CD8-positive, alpha-beta memory T cell (primary cell): ENCODE measurements around the gene PIM1. TPM values are rescaled to one million over a fixed set of nuclear protein-coding genes. Genes with fewer than 3 reads are reported as not detected.
A peak's percentile ranks its signal among the peaks of the same experiment; 100 is the strongest.
"Not testable (repeated sequence)": the region's sequence is repeated elsewhere in the genome, so short reads cannot be mapped to it uniquely, and the experiment has no call there.

ENCODE experiments used
- CTCF ChIA-PET: fragments of 350-600 bp; sonication (Branson Sonifier 250); formaldehyde crosslinking; loops from one replicate; lab custom pipeline; 2021; ENCODE audit warnings: antibody characterized with exemption; lab: Charles Lee
- POLR2A ChIA-PET: fragments of 350-600 bp; sonication (Branson Sonifier 250); formaldehyde crosslinking; loops from one replicate; lab custom pipeline; 2021; ENCODE audit warnings: antibody characterized with exemption; lab: Charles Lee
- DNase-seq, 5 donors: peaks; one replicate each; pipeline versions ENCODE4 v3.0.0 to v3.0.0-alpha.2; 2020 to 2022; ENCODE audit warnings: mixed read lengths in 1 of 5
- H3K27ac ChIP-seq: one replicate; pipeline ENCODE4 v1.7.0; 2013; ENCODE audit warnings: low read depth, mild to moderate bottlenecking, low read length, moderate library complexity
- H3K27me3 ChIP-seq: 2 replicates; pipeline ENCODE4 v1.7.0; 2013; ENCODE audit warnings: low read length, mild to moderate bottlenecking; ENCODE audit not compliant: insufficient read depth, poor library complexity, severe bottlenecking
- H3K36me3 ChIP-seq: 2 replicates; pipeline ENCODE4 v1.7.0; 2013; ENCODE audit warnings: mild to moderate bottlenecking, low read length, moderate library complexity; ENCODE audit not compliant: insufficient read depth
- H3K4me1 ChIP-seq: 2 replicates; pipeline ENCODE4 v1.7.0; 2013; ENCODE audit warnings: mild to moderate bottlenecking, low read length, moderate library complexity; ENCODE audit not compliant: insufficient read depth
- H3K4me3 ChIP-seq: 2 replicates; pipeline ENCODE4 v1.7.0; 2013; ENCODE audit warnings: mild to moderate bottlenecking, low read length
- H3K9me3 ChIP-seq: 2 replicates; pipeline ENCODE4 v1.7.0; 2013; ENCODE audit warnings: mild to moderate bottlenecking, low read length
- H3K27ac Mint-ChIP-seq, 8 donors: one replicate each; pipeline ENCODE4 v1.8.0; 2020 to 2021; ENCODE audit warnings: mixed read lengths in 8 of 8, mild to moderate bottlenecking in 6 of 8, inconsistent platforms in 3 of 8, moderate library complexity in 3 of 8
- H3K27me3 Mint-ChIP-seq, 2 donors: one replicate each; pipeline ENCODE4 v1.8.0; 2020 to 2021; ENCODE audit warnings: mixed read lengths in 2 of 2, mild to moderate bottlenecking in 1 of 2, moderate library complexity in 1 of 2
- H3K36me3 Mint-ChIP-seq, 3 donors: one replicate each; pipeline ENCODE4 v1.8.0; 2020 to 2021; ENCODE audit warnings: mixed read lengths in 3 of 3, inconsistent platforms in 1 of 3, mild to moderate bottlenecking in 1 of 3
- H3K4me1 Mint-ChIP-seq, 3 donors: one replicate each; pipeline ENCODE4 v1.8.0; 2020 to 2021; ENCODE audit warnings: mixed read lengths in 3 of 3, inconsistent platforms in 1 of 3, mild to moderate bottlenecking in 1 of 3
- H3K4me3 Mint-ChIP-seq, 7 donors: one replicate each; pipeline ENCODE4 v1.8.0; 2020 to 2021; ENCODE audit warnings: mixed read lengths in 7 of 7, mild to moderate bottlenecking in 6 of 7, moderate library complexity in 4 of 7, inconsistent platforms in 2 of 7
- H3K9me3 Mint-ChIP-seq, 5 donors: one replicate each; pipeline ENCODE4 v1.8.0; 2020 to 2022; ENCODE audit warnings: mixed read lengths in 5 of 5, mild to moderate bottlenecking in 3 of 5, moderate library complexity in 2 of 5, inconsistent platforms in 1 of 5
- polyA plus RNA-seq: library from polyadenylated mRNA; unstranded; fragments of 300-500 nt; fragmentation: Illumina TruSeq; gene quantifications from one replicate; pipeline ENCODE4 v1.2.3, GENCODE V29; 2021
- total RNA-seq, 2 experiments: library from RNA; stranded (reverse); gene quantifications; one replicate each; pipeline ENCODE4 v1.2.3, GENCODE V29; 2021

The PIM1 gene
- total and polyA plus RNA-seq, 3 experiments from 2014 or later: 93.7 to 253 (median 99.1) TPM

DNA sequence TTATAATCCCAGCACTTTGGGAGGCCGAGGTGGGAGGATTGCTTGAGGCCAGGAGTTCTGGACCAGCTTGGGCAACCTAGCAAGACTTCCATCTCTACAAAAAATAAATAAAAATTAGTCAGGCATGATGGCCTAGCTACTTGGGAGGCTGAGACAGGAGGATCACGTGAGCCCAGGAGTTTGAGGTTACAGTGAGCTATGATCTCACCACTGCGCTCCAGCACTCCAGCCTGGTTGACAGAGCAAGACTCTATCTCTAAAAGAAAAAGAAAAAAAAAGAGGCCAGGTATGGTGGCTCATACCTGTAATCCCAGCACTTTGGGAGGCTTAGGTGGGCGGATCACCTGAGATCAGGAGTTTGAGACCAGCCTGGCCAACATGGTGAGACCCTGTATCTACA is 10.7 kb downstream of the PIM1 start:
- H3K27me3 ChIP-seq, H3K9me3 Mint-ChIP-seq, H3K36me3 ChIP-seq, H3K27me3 Mint-ChIP-seq, H3K4me3 ChIP-seq, H3K9me3 ChIP-seq, POLR2A ChIA-PET, DNase-seq, H3K4me3 Mint-ChIP-seq: not testable (repeated sequence)
- CTCF ChIA-PET: interaction anchor here (1.1 to 16.9 kb wide), 6 partner anchors 9 to 295 kb away, joined by 3 to 461 read pairs (median 18); partner anchors contain the start of gene C6orf89
- Histone ChIP-seq H3K27ac (peak overlapping the region; percentile 43), H3K4me1 (peaks cover 74% of the 10 kb centered on the region)
- Mint-ChIP-seq H3K4me1 (peaks cover 56 to 74% (median 70%) of the 10 kb centered on the region in 3 donors), H3K27ac (peak overlapping the region in 5 of 8 donors; percentile 37 to 89 (median 66)), H3K36me3 (peaks cover 4 to 13% (median 11%) of the 10 kb centered on the region in 3 donors)

DNA sequence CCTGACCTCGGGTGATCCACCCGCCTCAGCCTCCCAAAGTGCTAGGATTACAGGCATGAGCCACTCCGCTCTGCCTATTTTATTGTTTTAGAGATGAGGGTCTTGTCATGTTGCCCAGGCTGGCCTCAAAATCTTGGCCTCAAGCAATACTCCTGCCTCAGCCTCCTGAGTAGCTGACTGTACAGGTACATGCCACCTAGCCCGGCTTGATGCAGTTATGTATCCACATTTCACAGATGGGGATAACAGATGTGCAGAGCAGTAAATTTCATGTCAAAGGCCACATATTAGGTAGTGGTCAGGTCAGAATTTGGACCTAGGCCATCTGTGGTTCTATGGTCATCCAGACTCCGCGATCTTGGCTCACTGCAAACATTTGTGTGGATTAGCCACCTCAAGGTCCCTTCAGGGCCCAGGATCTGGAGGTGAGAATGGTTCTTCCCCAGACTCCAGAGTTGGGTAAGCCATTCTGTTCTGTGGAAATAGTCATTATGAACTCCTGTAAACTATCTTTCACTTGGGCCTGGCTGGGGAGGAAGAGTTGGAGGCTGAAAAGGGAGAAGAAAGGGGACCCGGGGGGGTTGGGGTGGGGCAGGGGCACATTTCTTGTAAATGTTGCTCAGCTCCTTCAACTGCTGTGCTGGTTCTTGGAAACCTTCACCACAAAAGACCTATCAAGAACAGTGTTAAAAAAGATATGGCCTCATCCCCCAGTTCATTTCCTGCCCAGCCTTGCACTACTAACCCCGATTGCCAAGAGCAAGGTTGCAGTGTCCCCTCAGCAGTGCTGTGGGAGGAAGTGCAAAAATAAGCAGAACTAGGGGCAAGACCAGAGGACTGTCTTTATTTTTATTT is 13.0 kb downstream of the PIM1 start:
- H3K27ac ChIP-seq: peak overlapping the region; percentile 82
- CTCF ChIA-PET: interaction anchor here (4.5 to 16.9 kb wide), 3 partner anchors 11 to 159 kb away, joined by 31 to 461 read pairs (median 216); no protein-coding TSS in a partner anchor

DNA sequence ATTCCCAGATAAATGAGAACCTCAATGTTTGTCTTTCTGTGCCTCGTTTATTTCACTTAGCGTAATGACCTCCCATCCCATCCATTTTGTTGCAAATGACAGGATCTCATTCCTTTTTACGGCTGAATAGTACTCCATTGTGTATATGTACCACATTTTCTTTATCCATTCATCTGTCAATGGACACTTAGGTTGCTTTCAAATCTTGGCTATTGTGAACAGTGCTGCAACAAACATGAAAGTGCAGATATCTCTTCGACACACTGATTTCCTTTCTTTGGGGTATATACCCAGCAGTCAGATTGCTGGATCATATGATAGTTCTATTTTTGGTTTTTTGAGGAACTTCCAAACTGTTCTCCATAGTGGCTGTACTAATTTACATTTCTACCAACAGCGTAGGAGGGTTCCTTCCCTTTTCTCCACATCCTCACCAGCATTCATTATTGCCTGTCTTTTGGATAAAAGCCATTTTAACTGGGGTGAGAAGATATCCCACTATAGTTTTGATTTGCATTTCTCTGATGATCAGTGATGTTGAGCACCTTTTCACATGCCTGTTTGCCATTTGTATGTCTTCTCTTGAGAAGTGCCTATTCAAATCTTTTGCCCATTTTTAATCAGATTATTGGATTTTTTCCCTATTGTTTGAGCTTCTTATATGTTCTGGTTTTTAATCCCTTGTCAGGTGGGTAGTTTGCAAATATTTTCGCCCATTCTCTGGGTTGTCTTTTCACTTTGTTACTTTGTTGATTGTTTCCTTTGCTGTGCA is 16.2 kb downstream of the PIM1 start:
- H3K4me1 ChIP-seq: peaks cover 81% of the 10 kb centered on the region
- POLR2A ChIA-PET: interaction anchor here (0.7 to 2.0 kb wide), 3 partner anchors 9 to 13 kb away, joined by 3 to 8 read pairs (median 6); no protein-coding TSS in a partner anchor
- not testable (repeated sequence) for H3K27ac ChIP-seq, H3K36me3 ChIP-seq, H3K9me3 Mint-ChIP-seq, H3K36me3 Mint-ChIP-seq, DNase-seq, H3K9me3 ChIP-seq, H3K27me3 Mint-ChIP-seq, H3K27me3 ChIP-seq, H3K4me3 ChIP-seq
- H3K27ac Mint-ChIP-seq: peak overlapping the region in 7 of 8 donors; percentile 47 to 91 (median 80)
- CTCF ChIA-PET: interaction anchor here (1.1 to 5.5 kb wide), 7 partner anchors 14 to 168 kb away, joined by 3 to 34 read pairs (median 8); no protein-coding TSS in a partner anchor
- peak overlapping the region in 6 of 7 donors; percentile 25 to 55 (median 44) for H3K4me3 Mint-ChIP-seq
- peaks cover 53 to 73% (median 68%) of the 10 kb centered on the region in 3 donors for H3K4me1 Mint-ChIP-seq

More for the DNA sequence above, 13.0 kb downstream of the PIM1 start:
- Mint-ChIP-seq H3K9me3 (no peaks in the 10 kb centered on the region), H3K27ac (peak overlapping the region; percentile 86 to 93 (median 90)), H3K4me3 (peak overlapping the region; percentile 14 to 74 (median 71)), H3K4me1 (peaks cover 55 to 74% (median 66%) of the 10 kb centered on the region in 3 donors), H3K27me3 (no peaks in the 10 kb centered on the region), H3K36me3 (peaks cover 0 to 2% (median 0%) of the 10 kb centered on the region in 3 donors)
- Histone ChIP-seq H3K36me3 (no peaks in the 10 kb centered on the region), H3K4me3 (peak overlapping the region; percentile 60), H3K4me1 (peaks cover 76% of the 10 kb centered on the region), H3K9me3 (no peaks in the 10 kb centered on the region), H3K27me3 (no peaks in the 10 kb centered on the region)
- DNase-seq: peak; percentile 31 to 76 (median 67)
- POLR2A ChIA-PET: interaction anchor here (0.6 to 1.2 kb wide), 3 partner anchors 9 to 11 kb away, joined by 3 to 4 read pairs (median 3); no protein-coding TSS in a partner anchor

DNA sequence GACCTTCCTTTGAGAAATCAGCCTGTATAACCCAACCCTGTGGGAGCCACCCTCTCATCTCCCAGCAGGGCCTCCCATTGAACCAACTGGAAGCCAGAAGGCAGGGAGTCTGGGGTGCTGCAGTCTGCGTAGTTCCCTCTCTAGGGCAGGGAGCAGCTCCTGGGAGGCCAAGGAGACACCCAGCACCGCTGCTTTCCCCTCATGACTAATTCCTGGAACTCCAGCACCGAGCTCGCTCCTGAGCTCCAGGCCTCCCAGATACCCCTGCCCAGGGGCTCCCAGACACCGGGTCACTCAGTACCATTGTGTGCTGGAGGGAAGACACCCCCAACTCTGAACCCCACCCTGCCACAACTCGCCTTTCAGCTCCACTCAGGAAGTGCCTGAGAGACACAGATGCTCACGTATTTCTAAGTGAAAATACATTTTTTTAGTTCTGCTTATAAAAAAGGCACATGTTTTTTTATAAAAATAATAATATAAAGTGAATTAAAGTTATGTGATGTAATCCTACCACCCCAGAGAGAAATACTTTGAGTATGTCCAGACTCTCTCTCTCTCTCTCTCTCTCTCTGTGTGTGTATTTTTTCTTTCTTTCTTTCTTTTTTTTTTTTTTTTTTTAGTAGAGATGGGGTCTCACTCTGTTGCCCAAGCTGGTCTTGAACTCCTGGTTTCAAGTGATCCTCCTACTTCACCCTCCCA is 17.5 kb downstream of the PIM1 start:
- Mint-ChIP-seq H3K9me3 (no peaks in the 10 kb centered on the region), H3K36me3 (no peaks in the 10 kb centered on the region), H3K27me3 (no peaks in the 10 kb centered on the region), H3K27ac (peak overlapping the region; percentile 58 to 92 (median 83)), H3K4me3 (peak overlapping the region in 6 of 7 donors; percentile 8 to 77 (median 69)), H3K4me1 (peaks cover 50 to 70% (median 66%) of the 10 kb centered on the region in 3 donors)
- Histone ChIP-seq H3K4me3 (peak overlapping the region; percentile 34), H3K36me3 (no peaks in the 10 kb centered on the region), H3K4me1 (peaks cover 69% of the 10 kb centered on the region), H3K9me3 (no peaks in the 10 kb centered on the region), H3K27ac (peak overlapping the region; percentile 78), H3K27me3 (no peaks in the 10 kb centered on the region)
- DNase-seq: peak in 1 of 5 donors; percentile 28
- CTCF ChIA-PET: interaction anchor here (0.8 to 5.5 kb wide), 12 partner anchors 10 to 302 kb away, joined by 3 to 34 read pairs (median 4); partner anchors contain the start of gene C6orf89
- POLR2A ChIA-PET: interaction anchor here (0.7 to 2.0 kb wide), 4 partner anchors 12 to 166 kb away, joined by 3 to 8 read pairs (median 5); partner anchors contain the start of gene PIM1

DNA sequence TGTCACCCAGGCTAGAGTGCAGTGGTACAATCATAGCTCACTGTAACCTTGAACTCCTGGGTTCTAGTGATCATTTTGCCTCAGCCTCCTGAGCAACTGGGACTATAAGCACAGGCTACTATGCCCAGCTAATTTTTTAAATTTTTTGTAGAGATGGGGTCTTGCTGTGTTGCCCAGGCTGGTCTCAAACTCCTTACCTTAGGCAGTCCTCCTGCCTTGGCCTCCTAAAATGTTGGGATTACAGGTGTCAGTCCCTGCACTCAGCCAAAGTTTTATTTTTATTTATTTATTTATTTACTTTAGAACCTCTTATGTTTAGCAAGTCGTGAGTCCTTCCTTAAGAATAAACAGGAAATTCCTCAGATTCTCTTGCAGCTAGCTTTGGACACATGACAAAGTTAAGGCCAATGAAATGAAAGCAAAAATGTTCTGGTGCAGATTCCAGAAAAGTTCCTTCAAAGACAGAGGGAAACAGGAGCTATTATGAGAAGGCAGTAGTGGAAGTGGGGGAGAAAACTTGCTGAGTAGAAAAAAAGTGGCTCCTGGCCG is 19.1 kb downstream of the PIM1 start:
- H3K27me3 ChIP-seq: no peaks in the 10 kb centered on the region
- peak overlapping the region in 2 of 8 donors; percentile 65 to 72 for H3K27ac Mint-ChIP-seq
- POLR2A ChIA-PET: interaction anchor here (0.6 kb wide), 1 partner anchor 14 kb away, joined by 3 read pairs; no protein-coding TSS in a partner anchor
- H3K4me1 Mint-ChIP-seq: peaks cover 47 to 65% (median 59%) of the 10 kb centered on the region in 3 donors
- no peaks in the 10 kb centered on the region for H3K36me3 ChIP-seq
- no peaks in the 10 kb centered on the region for H3K27me3 Mint-ChIP-seq
- H3K4me1 ChIP-seq: peaks cover 57% of the 10 kb centered on the region
- DNase-seq: no peak
- no peaks in the 10 kb centered on the region for H3K9me3 Mint-ChIP-seq
- no peak overlapping the region for H3K4me3 ChIP-seq
- no peaks in the 10 kb centered on the region for H3K9me3 ChIP-seq
- peak overlapping the region; percentile 48 for H3K27ac ChIP-seq
- H3K36me3 Mint-ChIP-seq: no peaks in the 10 kb centered on the region
- CTCF ChIA-PET: interaction anchor here (1.0 to 5.5 kb wide), 7 partner anchors 13 to 167 kb away, joined by 3 to 34 read pairs (median 7); no protein-coding TSS in a partner anchor
- peak overlapping the region in 2 of 7 donors; percentile 48 to 51 for H3K4me3 Mint-ChIP-seq

DNA sequence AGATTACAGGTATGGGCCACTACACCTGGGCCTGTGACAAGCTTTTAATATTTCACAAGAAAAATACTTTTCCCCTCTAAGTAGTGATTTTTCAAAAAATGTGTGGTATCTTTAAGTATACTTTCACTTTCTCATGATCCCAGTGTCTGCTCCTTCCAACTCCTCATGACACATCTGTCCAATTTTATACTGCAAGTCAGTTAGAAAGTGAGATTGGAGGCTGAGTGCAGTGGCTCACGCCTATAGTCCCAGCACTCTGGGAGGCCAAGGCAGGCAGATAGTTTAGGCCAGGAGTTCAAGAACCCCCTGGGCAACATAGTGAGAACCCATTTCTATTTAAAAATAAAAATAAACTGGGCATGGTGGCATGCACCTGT is 20.2 kb downstream of the PIM1 start:
- no peaks in the 10 kb centered on the region for H3K27me3 ChIP-seq
- peaks cover 48 to 66% (median 59%) of the 10 kb centered on the region in 3 donors for H3K4me1 Mint-ChIP-seq
- H3K9me3 Mint-ChIP-seq: no peaks in the 10 kb centered on the region
- peak overlapping the region; percentile 48 for H3K27ac ChIP-seq
- DNase-seq: no peak
- H3K4me3 ChIP-seq: no peak overlapping the region
- ChIA-PET CTCF (interaction anchor here (1.0 to 5.5 kb wide), 6 partner anchors 12 to 171 kb away, joined by 4 to 34 read pairs (median 6); no protein-coding TSS in a partner anchor), POLR2A (interaction anchor here (0.6 to 0.7 kb wide), 2 partner anchors 34 to 42 kb away, joined by 3 to 8 read pairs; no protein-coding TSS in a partner anchor)
- H3K9me3 ChIP-seq: no peaks in the 10 kb centered on the region
- peaks cover 54% of the 10 kb centered on the region for H3K4me1 ChIP-seq
- H3K4me3 Mint-ChIP-seq: peak overlapping the region in 1 of 7 donors; percentile 51
- no peaks in the 10 kb centered on the region for H3K36me3 Mint-ChIP-seq
- no peaks in the 10 kb centered on the region for H3K36me3 ChIP-seq
- H3K27me3 Mint-ChIP-seq: no peaks in the 10 kb centered on the region
- H3K27ac Mint-ChIP-seq: peak overlapping the region in 3 of 8 donors; percentile 14 to 86 (median 51)
